Raji (cell line): ENCODE results near the gene RAD51B.

Source experiments
- POLR2A ChIP-seq: IDR thresholded peaks from 2 replicates; pipeline ENCODE4 v1.6.1; 2011; ENCODE audit warnings: low read depth, low read length, control low read depth; ENCODE audit not compliant: insufficient read depth

RAD51B gene

DNA sequence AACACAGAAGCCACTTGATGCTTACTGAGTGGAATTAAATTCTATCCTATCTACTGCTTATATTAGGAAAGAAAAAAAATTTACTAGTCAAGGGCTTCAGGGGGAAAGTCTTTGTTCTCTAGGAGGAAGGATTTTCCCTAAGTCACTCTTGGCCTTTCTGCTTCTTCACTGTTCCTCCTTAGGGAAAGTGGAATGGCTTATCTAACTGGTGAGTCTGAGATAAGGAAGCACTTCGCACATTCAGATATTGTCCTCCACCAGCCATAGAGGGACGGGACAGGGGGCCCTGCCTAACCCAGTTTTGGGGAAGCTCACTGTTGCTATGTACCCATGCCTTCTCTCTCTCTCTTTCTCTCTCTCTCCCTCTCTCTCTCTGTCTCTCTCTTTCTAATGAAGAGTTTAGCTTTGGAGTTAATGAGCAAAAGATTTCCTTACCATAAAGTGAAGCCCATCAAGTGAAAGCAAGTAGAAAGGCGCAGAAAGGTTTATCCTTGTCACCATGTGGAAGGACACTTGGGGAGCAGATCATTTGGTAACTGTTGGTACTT lies 522.7 kb downstream of the RAD51B start:
- no peak for TF ChIP-seq POLR2A

DNA sequence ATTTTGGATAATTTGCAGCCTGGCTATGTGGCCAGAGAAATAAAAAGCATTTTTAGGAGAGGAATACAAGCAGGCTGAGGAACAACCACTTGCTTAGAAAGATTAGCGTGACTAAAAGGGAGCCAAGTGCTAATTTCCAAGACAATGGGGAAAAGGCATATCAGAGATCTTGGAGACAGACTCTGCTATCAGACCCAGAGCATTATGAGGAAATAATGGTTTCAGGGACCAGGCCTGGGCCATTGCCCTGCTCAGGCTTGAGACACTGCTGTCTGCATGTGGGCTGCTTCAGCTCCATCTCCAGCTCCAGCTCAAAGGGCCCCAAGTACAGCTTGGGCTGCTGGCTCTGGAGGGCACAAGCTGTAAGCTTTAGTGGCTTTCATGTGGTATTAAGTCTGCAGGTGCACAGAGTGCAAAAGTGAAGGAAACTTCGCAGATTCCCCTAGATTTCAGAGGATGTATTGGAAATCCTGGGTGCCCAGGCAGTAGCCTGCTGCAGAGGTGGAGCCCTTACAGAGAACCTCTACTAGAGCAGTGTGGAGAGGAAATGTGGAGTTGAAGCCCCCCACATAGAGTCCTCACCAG lies 524.0 kb downstream of the RAD51B start:
- no peak for TF ChIP-seq POLR2A

DNA sequence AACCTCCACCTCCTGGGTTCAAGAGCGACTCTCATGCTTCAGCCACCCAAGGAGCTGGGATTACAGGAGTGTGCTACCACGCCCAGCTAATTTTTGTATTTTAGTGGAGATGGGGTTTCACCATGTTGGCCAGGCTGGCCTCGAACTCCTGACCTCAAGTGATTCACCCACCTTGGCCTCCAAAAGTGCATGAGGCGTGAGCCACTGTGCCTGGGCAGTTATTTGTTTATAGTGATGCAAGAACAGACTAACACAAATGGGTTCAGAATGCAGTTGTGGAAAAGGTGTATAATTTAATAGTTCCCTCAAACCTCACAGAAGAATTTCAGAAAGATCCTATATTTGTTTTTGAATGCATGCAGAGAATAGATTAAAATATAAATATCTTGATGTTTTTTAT lies 526.2 kb downstream of the RAD51B start:
- TF ChIP-seq POLR2A, result no peak

DNA sequence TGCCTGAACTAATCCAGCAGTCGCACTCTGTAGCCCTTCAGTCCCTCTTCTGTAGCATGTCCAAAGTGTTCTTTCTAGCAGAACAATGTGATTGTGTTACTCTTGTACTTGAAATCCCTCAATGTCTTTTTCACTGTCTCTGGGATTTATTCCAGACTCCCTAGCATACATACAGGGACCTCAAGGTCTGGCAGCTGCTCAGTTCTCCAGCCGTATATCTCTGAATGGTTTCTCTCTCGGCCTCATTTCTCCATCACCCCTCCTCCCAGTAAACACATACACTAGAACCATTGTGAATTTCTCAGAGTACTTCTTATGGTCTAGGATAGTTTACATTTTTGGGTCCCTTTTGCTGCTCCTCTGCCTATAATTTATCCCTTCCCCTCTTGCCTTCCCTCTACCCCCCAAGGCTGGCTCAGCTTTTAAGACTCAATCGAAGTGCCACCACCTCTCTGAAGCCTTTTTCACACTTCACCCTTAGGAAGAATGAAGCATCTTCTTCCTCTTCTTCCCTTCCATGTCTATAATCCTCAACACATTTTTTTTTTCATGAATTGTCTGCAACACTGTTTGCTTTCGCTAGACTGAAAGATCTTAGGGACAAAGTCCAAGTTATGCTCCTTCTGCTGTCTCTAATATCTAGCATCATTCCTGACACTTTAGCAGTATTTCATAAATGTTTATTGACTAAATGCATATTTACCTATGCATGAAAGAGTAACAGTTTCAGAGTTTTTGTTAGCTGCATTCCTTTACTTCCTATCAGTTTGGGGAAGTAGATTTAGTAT lies 527.2 kb downstream of the RAD51B start:
- no peak for TF ChIP-seq POLR2A

DNA sequence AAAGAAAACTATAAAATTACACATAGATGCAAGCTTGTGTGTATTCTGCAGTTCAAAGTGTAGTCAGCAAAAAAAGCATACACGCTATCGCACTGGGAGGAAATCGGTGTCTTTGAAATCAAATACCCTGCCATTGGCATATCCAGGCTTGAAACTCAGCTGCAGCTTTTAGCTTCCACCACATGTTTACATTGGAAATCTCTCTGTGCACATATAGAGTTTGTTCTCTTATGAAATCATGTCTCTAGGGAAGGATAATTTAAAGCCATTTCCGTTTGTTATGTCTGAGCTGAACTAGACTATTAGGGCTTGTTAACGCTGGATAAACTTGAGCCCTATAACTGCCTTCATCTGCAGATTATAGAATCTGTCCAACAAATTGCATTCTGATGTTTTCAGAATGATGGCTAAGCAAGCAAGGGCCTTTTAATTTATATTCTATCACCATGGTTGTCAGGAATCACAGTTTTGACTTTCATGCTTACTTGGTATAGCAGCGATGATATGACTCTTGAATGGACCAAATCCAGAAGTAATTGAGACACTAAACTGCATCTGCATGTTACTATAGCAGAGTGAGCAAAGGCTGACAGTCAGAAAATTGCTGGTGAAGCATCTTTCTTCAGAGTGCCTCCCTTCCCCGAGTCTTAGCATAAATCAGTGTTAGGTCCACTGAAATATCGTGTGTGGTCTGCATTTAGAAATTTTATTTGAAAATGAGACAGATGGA lies 530.5 kb downstream of the RAD51B start:
- TF ChIP-seq POLR2A, result no peak

DNA sequence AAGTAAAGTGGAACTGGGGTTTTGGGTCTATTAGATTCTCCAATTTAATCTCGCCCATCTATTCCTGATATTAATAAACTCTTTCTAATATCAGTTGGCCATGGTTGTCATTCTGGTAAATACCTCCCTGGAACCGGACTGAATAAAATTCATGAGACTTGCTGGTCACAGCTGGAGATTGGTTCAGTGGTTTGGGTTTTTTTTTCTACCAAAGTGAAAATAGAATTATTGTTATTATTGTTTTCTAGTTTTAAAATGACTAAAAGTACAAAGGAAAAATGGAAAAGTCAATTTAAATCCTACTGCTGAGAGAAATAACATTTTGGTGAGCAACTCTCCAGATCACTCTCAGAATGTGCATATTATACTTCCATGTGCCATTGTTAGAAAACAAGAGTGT lies 535.8 kb downstream of the RAD51B start:
- no peak for TF ChIP-seq POLR2A

DNA sequence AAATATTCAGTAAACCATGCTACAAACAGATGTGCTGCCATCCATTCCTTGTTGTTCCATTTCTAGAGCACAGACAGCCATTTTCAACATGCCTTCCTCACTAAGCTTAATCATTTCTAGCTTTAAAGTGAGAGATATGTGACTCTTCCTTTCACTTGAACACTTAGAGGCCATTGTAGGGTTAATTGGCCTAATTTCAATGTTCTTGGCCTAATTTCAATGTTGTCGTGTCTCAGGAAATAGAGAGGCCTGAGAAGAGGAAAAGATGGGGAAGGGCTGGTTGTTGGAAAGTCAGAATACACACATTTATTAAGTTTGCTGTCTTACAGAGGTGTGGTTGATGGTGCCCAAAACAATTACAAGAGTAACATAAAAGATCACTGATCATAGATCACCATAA lies 538.2 kb downstream of the RAD51B start:
- no peak for TF ChIP-seq POLR2A

DNA sequence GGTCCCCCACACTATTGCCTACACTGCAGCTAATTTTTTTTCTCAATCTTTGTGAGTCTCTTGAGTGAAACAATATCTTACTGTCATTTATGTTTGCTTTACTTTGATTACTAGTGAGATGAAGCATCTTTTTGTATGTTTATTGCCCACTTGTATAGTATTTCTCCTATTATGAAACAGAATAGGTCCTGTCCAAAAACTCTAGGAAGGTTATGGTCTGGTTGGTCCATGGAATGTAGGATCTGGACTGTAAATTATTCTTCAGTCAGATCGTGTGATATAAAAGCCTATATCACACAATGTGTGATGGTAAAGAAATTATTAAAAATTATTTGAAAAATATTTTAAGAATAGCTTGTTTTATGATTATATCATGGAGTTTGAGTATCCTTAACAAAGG lies 538.9 kb downstream of the RAD51B start:
- no peak for TF ChIP-seq POLR2A

DNA sequence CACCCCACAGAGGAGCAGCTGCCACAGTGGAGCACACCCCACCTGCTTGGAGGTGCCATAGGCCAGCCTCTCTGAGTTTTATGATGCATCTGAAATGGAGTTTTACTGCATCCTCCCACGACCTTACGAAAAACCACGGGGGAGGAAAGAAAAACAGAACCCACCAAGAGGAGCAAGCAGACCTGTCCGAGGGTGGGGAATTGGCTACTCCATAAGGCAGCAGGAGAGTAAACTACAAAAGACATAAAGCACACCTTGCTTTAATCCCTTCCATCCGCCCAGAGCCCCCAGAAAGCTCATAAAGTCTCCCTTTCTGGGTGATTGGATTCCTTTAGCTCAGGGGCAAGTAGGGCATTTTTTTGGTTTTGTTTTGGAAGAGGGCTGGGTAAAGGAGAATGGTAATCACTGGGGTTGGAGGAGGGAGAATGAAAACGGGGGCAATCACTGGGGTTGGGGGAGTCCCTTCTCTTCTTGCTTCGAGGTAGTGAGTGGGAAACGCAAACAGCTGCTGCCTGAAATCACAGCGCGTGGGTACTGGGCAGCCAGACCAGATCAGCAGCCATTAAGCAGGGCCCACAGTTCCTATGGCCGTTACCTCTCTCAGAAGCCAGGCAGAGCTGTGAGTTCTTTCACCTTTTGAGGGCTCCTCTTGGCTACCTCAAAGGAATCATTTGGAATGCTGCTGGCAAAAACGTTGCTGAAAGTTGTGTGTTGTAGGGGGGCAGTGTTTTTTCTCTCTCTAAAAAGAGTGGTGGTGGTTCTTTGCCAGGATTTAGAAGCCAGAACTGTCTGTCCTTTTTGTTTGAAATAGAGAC lies 539.6 kb downstream of the RAD51B start:
- TF ChIP-seq POLR2A, result no peak

DNA sequence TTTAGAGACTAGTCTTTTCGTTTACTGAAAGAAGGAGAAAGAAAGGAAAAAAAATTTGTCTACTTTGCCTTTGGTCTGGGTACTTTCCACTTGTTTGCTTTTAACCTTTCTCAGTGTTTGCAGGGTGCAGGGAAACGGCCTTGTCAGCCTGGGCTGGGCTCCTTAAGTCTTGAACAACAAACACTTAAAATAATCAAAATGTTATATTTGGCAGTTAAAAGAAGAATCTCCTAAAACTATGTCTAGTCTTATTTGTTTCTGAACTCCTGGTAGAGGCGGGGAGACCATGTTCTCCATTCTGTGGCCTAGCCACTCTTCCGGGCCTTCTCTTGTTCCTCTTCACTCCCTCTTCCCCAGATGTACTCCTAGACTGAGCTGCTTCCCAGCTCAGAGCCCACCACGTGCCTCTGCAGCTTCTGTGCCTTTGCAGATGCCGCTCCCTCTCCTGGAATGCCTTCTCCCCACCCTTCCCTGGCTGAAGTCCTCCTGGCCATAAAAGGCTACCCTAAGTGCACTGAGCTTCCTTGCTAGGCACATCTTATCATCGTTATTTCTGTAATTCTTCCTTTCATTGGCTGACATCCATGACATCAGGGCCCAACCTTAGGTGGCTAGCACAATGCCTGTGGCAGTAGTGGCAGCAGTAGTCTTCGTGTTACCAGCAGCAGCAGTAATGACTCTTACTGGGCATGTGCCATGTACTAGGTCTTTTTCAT lies 540.4 kb downstream of the RAD51B start:
- no peak for TF ChIP-seq POLR2A

DNA sequence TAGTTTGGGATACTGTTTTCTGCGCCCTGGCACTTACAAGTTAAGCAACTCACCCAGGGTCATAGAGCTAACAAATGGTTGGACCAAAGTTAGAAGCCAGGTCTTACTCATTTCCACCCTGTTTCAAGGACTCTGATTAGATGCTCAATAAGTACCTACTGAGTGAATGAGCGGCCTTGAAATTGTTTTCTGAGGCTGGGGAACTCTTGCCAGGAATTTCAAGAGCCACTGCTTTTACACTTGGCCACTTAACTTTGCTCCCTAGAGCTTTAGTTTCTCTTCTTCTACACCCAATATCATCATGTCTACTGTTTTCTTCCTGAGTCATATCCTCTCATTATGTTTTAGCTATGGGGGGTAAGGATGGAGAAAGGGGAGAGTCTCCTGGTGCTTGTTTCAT lies 541.7 kb downstream of the RAD51B start:
- no peak for TF ChIP-seq POLR2A

DNA sequence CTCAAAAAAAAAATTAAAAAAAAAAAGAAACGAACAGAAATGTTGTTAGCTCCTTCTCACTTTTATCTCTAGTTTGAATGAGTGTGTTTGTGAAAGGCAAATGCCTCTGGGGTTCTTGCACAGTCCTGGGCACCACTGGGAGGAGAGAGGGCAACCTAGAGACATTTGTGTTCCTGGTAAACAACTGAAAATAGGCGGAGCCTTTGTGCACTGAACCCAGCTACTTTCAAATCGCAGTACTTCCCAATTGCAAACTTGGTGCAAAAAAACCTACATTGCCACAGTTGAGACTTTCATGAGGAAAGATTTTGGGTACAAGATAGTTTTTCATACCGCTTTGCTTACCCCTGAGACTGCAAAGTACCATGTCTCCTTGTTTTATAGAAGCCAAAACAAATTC lies 543.3 kb downstream of the RAD51B start:
- TF ChIP-seq POLR2A, result no peak

DNA sequence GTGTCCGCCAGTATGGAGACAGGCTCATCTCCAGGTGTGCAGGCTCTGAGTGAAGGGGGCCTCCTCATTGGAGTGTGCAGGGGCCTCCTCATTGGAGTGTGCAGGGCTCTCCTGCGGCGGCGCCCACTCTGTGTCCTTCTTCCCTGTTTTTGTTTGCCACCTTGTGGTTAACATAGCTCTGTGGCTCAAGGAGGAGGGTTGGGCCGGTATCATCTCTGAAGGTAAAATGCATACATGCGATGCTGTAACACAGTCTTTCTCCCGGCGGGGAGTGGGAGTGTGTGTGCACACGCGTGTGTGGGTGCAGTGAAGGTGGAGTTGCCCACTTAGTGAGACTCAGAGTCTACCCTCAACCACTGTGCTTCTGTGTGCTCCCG lies 543.9 kb downstream of the RAD51B start:
- no peak for TF ChIP-seq POLR2A
